ENCODE results near the gene MAGEA2. TPM values are rescaled to one million over a fixed set of nuclear protein-coding genes. Genes with fewer than 3 reads are reported as not detected.
"Not testable (repeated sequence)": the region's sequence is repeated elsewhere in the genome, so short reads cannot be mapped to it uniquely, and the experiment has no call there.

The MAGEA2 gene
- total and polyA plus RNA-seq, 2 of the 8 experiments (the other 6 are each of a cell fraction or from before 2014, with no cell fraction given): 0.77 TPM; not detected in 1

- POLR2A ChIA-PET (ENCODE audit: partially characterized antibody); H3K14ac ChIP-seq (ENCODE audit: insufficient read length): not testable (repeated sequence)
These were observed 12.9 kb upstream of the MAGEA2 start for GRCh38 chrX:152766562-152766961.

GRCh38 chrX:152761582-152761981 lies 7.9 kb upstream of the MAGEA2 start:
- WGBS, 2 experiments (ENCODE audit: extremely low coverage in 1 of 2, insufficient coverage in 1 of 2, insufficient read length in 1 of 2, insufficient replicate concordance in 2 of 2, low coverage in 1 of 2, low lambda C conversion rate in 2 of 2, missing lambda C conversion rate in 1 of 2): 94% methylated on average over 2 of the region's 7 CpGs; no CpG with 5 or more reads in 1 of the 2 experiments
- H3K4me2 ChIP-seq (ENCODE audit: insufficient read depth in 1 of 2, low read depth in 2 of 2, low read length in 2 of 2): not testable (repeated sequence)

More at GRCh38 chrX:152766562-152766961, 12.9 kb upstream of the MAGEA2 start:
- H2BK12ac ChIP-seq (ENCODE audit: low read depth, low read length); H3K4ac ChIP-seq (replicated peaks; ENCODE audit: insufficient read length, low read depth, low read length); H3K36me3 ChIP-seq (ENCODE audit: control insufficient read depth in 2 of 4, insufficient read depth in 4 of 4, low read length in 3 of 4); DNase-seq (ENCODE audit: low read depth in 1 of 2, low spot score in 2 of 2); H3K27ac ChIP-seq (ENCODE audit: low read depth, low read length); H2AK5ac ChIP-seq (ENCODE audit: low read depth, low read length); H4K5ac ChIP-seq (ENCODE audit: insufficient read length, low read depth, low read length); H3K4me3 ChIP-seq (ENCODE audit: extremely low read depth in 1 of 4, insufficient read depth in 2 of 4, low read depth in 3 of 4, low read length in 4 of 4); H3K79me1 ChIP-seq (ENCODE audit: low read depth, low read length); H3K4me2 ChIP-seq (ENCODE audit: insufficient read depth in 1 of 2, low read depth in 2 of 2, low read length in 2 of 2); H3K9ac ChIP-seq (replicated peaks in 1 of 4; ENCODE audit: extremely low read depth in 1 of 4, low read depth in 3 of 4, low read length in 3 of 4); H3K56ac ChIP-seq (replicated peaks; ENCODE audit: insufficient read length, low read depth, low read length); H4K8ac ChIP-seq (ENCODE audit: extremely low read depth, insufficient read depth, low read length); H2BK15ac ChIP-seq (ENCODE audit: low read length); H2BK20ac ChIP-seq (ENCODE audit: low read length); H3K4me1 ChIP-seq (replicated peaks in 1 of 4; ENCODE audit: control insufficient read depth in 3 of 4, insufficient read depth in 4 of 4, low read length in 3 of 4); H4K20me1 ChIP-seq (replicated peaks in 1 of 2; ENCODE audit: control insufficient read depth in 1 of 2, insufficient read depth in 2 of 2, low read length in 2 of 2); H3K18ac ChIP-seq (ENCODE audit: extremely low read depth, low read length); CTCF ChIA-PET (ENCODE audit: partially characterized antibody); H3K27me3 ChIP-seq (replicated peaks in 1 of 4; ENCODE audit: control insufficient read depth in 3 of 4, extremely low read depth in 1 of 4, insufficient read depth in 3 of 4, low read length in 3 of 4); H3K79me2 ChIP-seq (ENCODE audit: control insufficient read depth in 1 of 2, insufficient read depth in 2 of 2, low read length in 2 of 2); H3K23me2 ChIP-seq (ENCODE audit: low read depth, low read length); H2AFZ ChIP-seq (ENCODE audit: low read length); H2BK120ac ChIP-seq (replicated peaks; ENCODE audit: low read depth, low read length); H2BK5ac ChIP-seq (ENCODE audit: low read depth, low read length); H3K9me3 ChIP-seq (ENCODE audit: insufficient read depth in 2 of 2, low read depth in 1 of 2, low read length in 1 of 2); H4K91ac ChIP-seq (replicated peaks; ENCODE audit: insufficient read length, low read length); H3K23ac ChIP-seq (ENCODE audit: insufficient read length): not testable (repeated sequence)
- peak; percentile 78 for FAIRE-seq
- 91% methylated on average over 5 of the region's 9 CpGs; no CpG with 5 or more reads in 1 of the 2 experiments for WGBS, 2 experiments (ENCODE audit: extremely low coverage in 1 of 2, insufficient coverage in 1 of 2, insufficient read length in 1 of 2, insufficient replicate concordance in 2 of 2, low coverage in 1 of 2, low lambda C conversion rate in 2 of 2, missing lambda C conversion rate in 1 of 2)

More at GRCh38 chrX:152761582-152761981, 7.9 kb upstream of the MAGEA2 start:
- H3K4me3 ChIP-seq (ENCODE audit: extremely low read depth in 1 of 4, insufficient read depth in 2 of 4, low read depth in 3 of 4, low read length in 4 of 4); H4K20me1 ChIP-seq (replicated peaks in 1 of 2; ENCODE audit: control insufficient read depth in 1 of 2, insufficient read depth in 2 of 2, low read length in 2 of 2); H2BK15ac ChIP-seq (ENCODE audit: low read length); H3K23me2 ChIP-seq (ENCODE audit: low read depth, low read length); H3K27ac ChIP-seq (ENCODE audit: low read depth, low read length); H2BK20ac ChIP-seq (ENCODE audit: low read length); H3K79me1 ChIP-seq (ENCODE audit: low read depth, low read length); DNase-seq (ENCODE audit: low read depth in 1 of 2, low spot score in 2 of 2); H4K5ac ChIP-seq (ENCODE audit: insufficient read length, low read depth, low read length); H2AK5ac ChIP-seq (ENCODE audit: low read depth, low read length); H3K56ac ChIP-seq (replicated peaks; ENCODE audit: insufficient read length, low read depth, low read length); H2BK12ac ChIP-seq (ENCODE audit: low read depth, low read length); H2BK5ac ChIP-seq (ENCODE audit: low read depth, low read length); H3K18ac ChIP-seq (ENCODE audit: extremely low read depth, low read length); H2BK120ac ChIP-seq (replicated peaks; ENCODE audit: low read depth, low read length); H3K4me1 ChIP-seq (replicated peaks in 1 of 4; ENCODE audit: control insufficient read depth in 3 of 4, insufficient read depth in 4 of 4, low read length in 3 of 4); H4K8ac ChIP-seq (ENCODE audit: extremely low read depth, insufficient read depth, low read length); POLR2A ChIA-PET (ENCODE audit: partially characterized antibody); H3K9me3 ChIP-seq (ENCODE audit: insufficient read depth in 2 of 2, low read depth in 1 of 2, low read length in 1 of 2); H3K36me3 ChIP-seq (ENCODE audit: control insufficient read depth in 2 of 4, insufficient read depth in 4 of 4, low read length in 3 of 4); H2AFZ ChIP-seq (ENCODE audit: low read length); H3K23ac ChIP-seq (ENCODE audit: insufficient read length); H3K14ac ChIP-seq (ENCODE audit: insufficient read length); H3K4ac ChIP-seq (replicated peaks; ENCODE audit: insufficient read length, low read depth, low read length); FAIRE-seq; CTCF ChIA-PET (ENCODE audit: partially characterized antibody); H3K27me3 ChIP-seq (replicated peaks in 1 of 4; ENCODE audit: control insufficient read depth in 3 of 4, extremely low read depth in 1 of 4, insufficient read depth in 3 of 4, low read length in 3 of 4); H4K91ac ChIP-seq (replicated peaks; ENCODE audit: insufficient read length, low read length); H3K9ac ChIP-seq (replicated peaks in 1 of 4; ENCODE audit: extremely low read depth in 1 of 4, low read depth in 3 of 4, low read length in 3 of 4); H3K79me2 ChIP-seq (ENCODE audit: control insufficient read depth in 1 of 2, insufficient read depth in 2 of 2, low read length in 2 of 2): not testable (repeated sequence)
